Heart left ventricle (tissue), 16 donors: ENCODE results near the gene IKZF3. TPM values are rescaled to one million over a fixed set of nuclear protein-coding genes. Genes with fewer than 3 reads are reported as not detected.

Experiments
- ATAC-seq, 4 donors: fragments of 200-7000 bp; cut with Tn5 transposase; one replicate each; pipeline ENCODE4 v1.9.1; 2020 to 2022; ENCODE audit warnings: moderate library complexity in 4 of 4, mild to moderate bottlenecking in 3 of 4, moderate number of reproducible peaks in 1 of 4
- DNase-seq, 5 donors: peaks; one replicate each; pipeline ENCODE4 v3.0.0-alpha.2; 2020
- H3K27ac ChIP-seq, 12 donors: fragments of 200-600 bp; sonication (generic) in 4 of 12; one replicate each; pipeline versions ENCODE4 v1.5.0 to v1.8.0; 2016 to 2022; ENCODE audit warnings: mild to moderate bottlenecking in 2 of 12
- H3K27me3 ChIP-seq, 9 donors: fragments of 200-600 bp; sonication (generic) in 2 of 9; one replicate each; pipeline versions ENCODE4 v1.5.1 to v1.8.0; 2016 to 2022; ENCODE audit warnings: mild to moderate bottlenecking in 3 of 9
- H3K36me3 ChIP-seq, 9 donors: fragments of 200-600 bp; sonication (generic) in 2 of 9; one replicate each; pipeline versions ENCODE4 v1.5.0 to v1.8.0; 2018 to 2022; ENCODE audit warnings: mild to moderate bottlenecking in 2 of 9
- H3K4me1 ChIP-seq, 12 donors: fragments of 200-600 bp; sonication (generic) in 4 of 12; one replicate each; pipeline versions ENCODE4 v1.5.0 to v1.8.0; 2016 to 2022; ENCODE audit warnings: mild to moderate bottlenecking in 3 of 12
- H3K4me3 ChIP-seq, 12 donors: fragments of 200-600 bp; sonication (generic) in 4 of 12; one replicate each; pipeline versions ENCODE4 v1.5.0 to v1.8.0; 2017 to 2022; ENCODE audit warnings: mild to moderate bottlenecking in 9 of 12, moderate library complexity in 4 of 12
- H3K9me3 ChIP-seq, 12 donors: fragments of 200-600 bp; sonication (generic) in 4 of 12; one replicate each; pipeline versions ENCODE4 v1.5.0 to v1.8.0; 2016 to 2022; ENCODE audit warnings: mild to moderate bottlenecking in 1 of 12
- CTCF ChIP-seq, 12 donors: fragments of 200-600 bp; sonication (generic) in 4 of 12; IDR thresholded peaks; one replicate each; pipeline versions ENCODE4 v1.5.0 to v1.8.0; 2018 to 2022; ENCODE audit warnings: antibody characterized with exemption in 12 of 12, mild to moderate bottlenecking in 5 of 12
- POLR2A ChIP-seq, 2 donors: fragments of 450-650 bp; IDR thresholded peaks; one replicate each; pipeline ENCODE4 v1.6.1; 2017; ENCODE audit warnings: antibody characterized with exemption in 2 of 2, mild to moderate bottlenecking in 2 of 2, moderate library complexity in 2 of 2
- WGBS, 4 donors: extraction: QIAGEN DNeasy Blood & Tissue Kit in 2 of 4; methylation state at CpG; one replicate each; pipeline versions ENCODE4 v1.1.5 to v1.1.7; 2013 to 2018; 5-methylcytosine and 5-hydroxymethylcytosine counted together
- intact Hi-C, 10 donors: fragments of 100-400 bp; cut with DNase I; formaldehyde crosslinking; loops; one replicate each; pipeline versions ENCODE4 v1.11.1 to v1.14.2; 2022
- polyA plus RNA-seq, 2 donors: library from polyadenylated mRNA; stranded (reverse); fragments of 200-250 nt; gene quantifications; one replicate each; pipeline ENCODE4 v1.2.3, GENCODE V29; 2013
- total RNA-seq, 9 donors: library from RNA; depleted of rRNA in 2 of 9; stranded (reverse); fragments of >200 nt in 2 of 9; fragmentation: NEBNext Ultra II Directional in 3 of 9; extraction: Animal tissue kit (Norgen Biotek cat#: 25700) in 3 of 9; gene quantifications; one replicate each; pipeline versions ENCODE4 v1.1.0 to v1.2.4, GENCODE V29; 2016 to 2023
- donor health status: ischemic (EF 13 %, LVEDD 7.1; RV severe dilation, severe dysfunction).
- donor health status: healthy with polysubstance abuse.
- donor health status: DM: no; HTN: yes; CAD: no.
- donor health status: DM: no; HTN: no; CAD: no.
- donor health status: ischemic (EF 25% LVEDD 6.9; RV normal size, moderate dysfunction).
- donor health status: ischemic (EF 25% LVEDD 5.7; RV mildly dilated, moderate dysfunction).
- donor health status: healthy.
- donor health status: DM: yes; HTN: yes; CAD: no.
- donor health status: ischemic (EF 35%, LVEDD 5.7; RV mildly dilated, moderate dysfunction).
- donor health status: nonischemic (EF 11% LVEDD 7.7; RV severe dilation, severe dysfunction).
- donor health status: DM: yes; HTN: yes; CAD: no.
- donor health status: PGD.
- donor health status: ischemic (EF 29% LVEDD 5.4; RV normal size, mild dysfunction).
- donor health status: nonischemic (EF 23%, LVEDD 6.1; RV moderate dilation, normal function).

IKZF3 gene
- total and polyA plus RNA-seq, 11 donors, result 0.07 to 6.9 (median 0.21) TPM

GRCh38 chr17:39747745-39748144 is 116.4 kb downstream of the IKZF3 start:
- no peak overlapping the region for H3K27ac ChIP-seq
- peaks cover 0 to 23% (median 8%) of the 10 kb centered on the region in 12 donors for H3K4me1 ChIP-seq
- no peaks in the 10 kb centered on the region for H3K36me3 ChIP-seq
- 88 to 96% (median 92%) methylated on average over 4 of the region's 4 CpGs for WGBS, 4 donors
- peaks cover 0 to 10% (median 0%) of the 10 kb centered on the region in 9 donors for H3K27me3 ChIP-seq
- TF ChIP-seq POLR2A (IDR thresholded peaks at IDR 0.05) (no peak), CTCF (IDR thresholded peaks at IDR 0.05) (no peak)
- H3K9me3 ChIP-seq, result no peaks in the 10 kb centered on the region
- ATAC-seq (no peak), DNase-seq (no peak)
- H3K4me3 ChIP-seq, result no peak overlapping the region
- intact Hi-C loops, result no loop called here

- Histone ChIP-seq H3K9me3 (no peaks in the 10 kb centered on the region), H3K27me3 (peaks cover 0 to 21% (median 5%) of the 10 kb centered on the region in 9 donors), H3K4me1 (peaks cover 0 to 22% (median 8%) of the 10 kb centered on the region in 12 donors), H3K36me3 (no peaks in the 10 kb centered on the region), H3K27ac (no peak overlapping the region), H3K4me3 (no peak overlapping the region)
- intact Hi-C loops, result no loop called here
- 81 to 95% (median 92%) methylated on average over 6 to 7 of the region's 7 CpGs for WGBS, 4 donors
- TF ChIP-seq POLR2A (IDR thresholded peaks at IDR 0.05) (no peak), CTCF (IDR thresholded peaks at IDR 0.05) (no peak)
- DNase-seq (no peak), ATAC-seq (no peak)
These were observed 118.0 kb downstream of the IKZF3 start for GRCh38 chr17:39746145-39746461.

GRCh38 chr17:39745335-39746144 is 118.6 kb downstream of the IKZF3 start:
- Histone ChIP-seq H3K9me3 (no peaks in the 10 kb centered on the region), H3K27ac (no peak overlapping the region), H3K4me1 (peaks cover 0 to 22% (median 6%) of the 10 kb centered on the region in 12 donors), H3K36me3 (no peaks in the 10 kb centered on the region), H3K27me3 (peaks cover 0 to 27% (median 9%) of the 10 kb centered on the region in 9 donors), H3K4me3 (no peak overlapping the region)
- no peak for DNase-seq
- intact Hi-C loops, result no loop called here
- WGBS, 4 donors, result 91 to 95% (median 93%) methylated on average over 20 to 23 of the region's 23 CpGs
- TF ChIP-seq CTCF (IDR thresholded peaks at IDR 0.05) (no peak), POLR2A (IDR thresholded peaks at IDR 0.05) (no peak)
- ATAC-seq, result no peak

GRCh38 chr17:39744836-39745215 is 119.3 kb downstream of the IKZF3 start:
- intact Hi-C loops, result no loop called here
- H3K27me3 ChIP-seq, result peaks cover 0 to 34% (median 15%) of the 10 kb centered on the region in 9 donors
- H3K9me3 ChIP-seq, result no peaks in the 10 kb centered on the region
- no peak overlapping the region for H3K4me3 ChIP-seq
- ATAC-seq, result no peak
- H3K4me1 ChIP-seq, result peaks cover 0 to 21% (median under 1%) of the 10 kb centered on the region in 12 donors
- no peak for DNase-seq
- H3K27ac ChIP-seq, result no peak overlapping the region
- TF ChIP-seq POLR2A (IDR thresholded peaks at IDR 0.05) (no peak), CTCF (IDR thresholded peaks at IDR 0.05) (no peak)
- WGBS, 4 donors, result 32 to 87% (median 81%) methylated on average over 2 to 8 of the region's 8 CpGs
- no peaks in the 10 kb centered on the region for H3K36me3 ChIP-seq
